GM20431 (cell line): ENCODE measurements around the gene MXD1.

ENCODE experiments used
- in situ Hi-C: fragments of 300-500 bp; cut with MseI, MboI; formaldehyde crosslinking; loops from one replicate; pipeline ENCODE4 v1.15.0; 2020; ENCODE audit warnings: low sequenced_read_pairs; ENCODE audit not compliant: unreplicated experiment

Gene MXD1

GRCh38 chr2:69972822-69973221 lies 57.9 kb downstream of the MXD1 start:
- in situ Hi-C loops: no loop called here

GRCh38 chr2:69973335-69973735 lies 58.4 kb downstream of the MXD1 start:
- in situ Hi-C loops: no loop called here

- in situ Hi-C loops: no loop called here
Measured at GRCh38 chr2:69975136-69975852, 60.4 kb downstream of the MXD1 start.

DNA sequence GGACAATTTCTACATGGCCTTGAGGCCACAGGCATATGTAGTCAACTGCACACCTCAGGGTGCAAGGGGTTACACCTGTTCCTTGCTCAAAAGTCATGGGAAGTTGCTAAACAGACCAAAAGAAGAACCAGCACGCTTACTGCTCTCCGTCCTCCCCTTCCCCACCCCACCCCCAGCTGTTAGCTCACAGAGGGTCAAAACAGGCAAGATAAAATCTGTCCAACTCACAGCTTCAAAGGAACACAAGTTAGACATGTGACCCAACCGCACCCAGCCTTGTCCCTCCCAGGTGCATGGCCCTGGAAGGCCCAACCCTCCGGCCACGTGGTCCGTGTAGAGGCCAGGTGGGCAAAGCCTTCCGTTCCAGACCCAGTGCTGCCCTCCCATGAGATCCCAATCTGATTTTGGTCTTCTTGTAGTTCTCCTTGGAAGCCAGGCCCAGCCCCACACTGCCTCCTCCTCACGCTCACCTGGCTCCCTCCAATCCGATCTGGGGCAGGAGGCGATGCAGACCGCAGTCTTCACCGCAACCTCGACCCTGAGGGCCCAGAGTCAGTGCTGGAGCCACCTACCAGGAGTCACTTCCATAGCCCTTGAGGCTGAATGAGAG lies 61.0 kb downstream of the MXD1 start:
- in situ Hi-C loops: no loop called here

DNA sequence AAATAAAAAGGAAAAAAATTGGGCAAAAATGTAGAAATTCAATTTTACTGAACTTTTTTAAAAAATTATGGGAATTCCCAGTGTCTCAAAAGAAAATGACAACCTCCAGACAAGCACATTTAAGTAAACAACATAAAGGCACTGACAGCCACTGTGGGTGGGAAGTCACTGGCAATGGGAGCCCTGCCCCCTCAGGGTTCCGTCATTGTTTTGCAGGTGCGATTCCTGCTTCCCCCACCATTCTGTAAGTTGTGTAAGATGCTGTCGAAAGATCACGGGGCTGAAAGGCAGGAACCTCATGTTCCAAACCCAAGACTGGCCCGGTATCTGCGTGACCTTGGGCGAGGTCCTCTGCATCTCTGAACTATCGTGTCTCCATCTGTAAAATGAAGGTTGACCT lies 62.3 kb downstream of the MXD1 start:
- in situ Hi-C loops: no loop called here

GRCh38 chr2:69977906-69978482 lies 63.1 kb downstream of the MXD1 start:
- in situ Hi-C loops: no loop called here

DNA sequence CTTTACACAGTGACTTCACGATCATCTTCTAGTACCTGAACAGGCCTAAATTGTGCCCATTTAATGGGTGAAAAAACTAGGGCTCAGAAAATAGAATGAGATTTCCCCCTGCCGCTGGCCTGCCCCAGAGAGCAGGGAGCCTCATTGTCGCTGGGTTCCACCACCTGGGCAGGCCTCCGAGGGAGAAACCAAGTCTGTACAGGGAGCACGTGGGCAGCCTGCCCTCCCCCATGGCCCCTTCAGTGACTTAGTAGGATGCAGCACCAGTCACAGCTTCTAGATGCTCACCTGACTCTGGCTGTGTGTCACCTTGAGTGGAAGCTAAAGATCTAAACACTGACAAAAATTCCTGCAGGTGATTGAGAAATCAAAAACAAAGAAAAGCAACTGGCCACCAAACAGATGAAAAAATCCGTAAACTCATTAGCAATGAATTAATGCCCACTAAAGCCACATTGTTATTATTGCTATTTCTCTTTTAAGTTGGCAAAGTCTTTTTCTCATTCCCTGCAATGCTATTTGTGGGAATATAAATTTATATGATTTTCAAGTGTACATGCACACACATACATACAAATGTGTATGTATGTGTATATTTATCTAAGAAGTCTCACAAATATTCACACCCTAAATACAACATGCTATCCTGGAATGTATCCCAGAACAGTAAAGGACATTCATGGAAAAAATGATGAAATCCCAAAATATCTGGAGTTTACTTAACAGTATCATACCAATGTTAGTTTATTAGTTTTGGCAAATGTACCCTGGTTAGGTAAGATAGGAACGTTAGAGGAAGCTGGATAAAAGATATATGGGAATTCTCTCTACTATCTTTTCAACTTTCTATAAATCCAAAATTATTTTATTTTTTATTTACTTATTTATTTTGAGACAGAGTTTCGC lies 65.2 kb downstream of the MXD1 start:
- in situ Hi-C loops: no loop called here

GRCh38 chr2:69983392-69983966 lies 68.6 kb downstream of the MXD1 start:
- in situ Hi-C loops: no loop called here

- in situ Hi-C loops: no loop called here
Measured at GRCh38 chr2:69985216-69985615, 70.3 kb downstream of the MXD1 start.

DNA sequence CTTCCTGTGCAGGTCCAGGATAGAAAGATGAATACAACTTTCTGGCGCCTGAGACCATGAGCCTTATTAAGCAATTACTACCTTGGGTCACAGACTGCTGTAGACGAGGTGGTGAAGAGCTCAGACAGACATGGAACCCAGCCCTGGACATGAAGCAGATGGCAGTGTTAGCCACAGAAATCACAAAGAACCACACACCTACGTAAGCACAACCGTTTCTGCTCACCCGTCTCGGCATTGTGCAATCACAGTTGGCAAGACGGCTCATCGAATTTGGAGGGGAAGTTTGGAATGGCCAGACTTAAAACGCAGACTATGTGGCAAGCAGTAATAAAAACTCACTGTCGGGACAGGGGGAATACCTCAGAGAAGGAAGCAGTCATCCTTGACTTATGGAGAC lies 70.8 kb downstream of the MXD1 start:
- in situ Hi-C loops: no loop called here

- in situ Hi-C loops: no loop called here
Measured at GRCh38 chr2:69986691-69987090, 71.8 kb downstream of the MXD1 start.

DNA sequence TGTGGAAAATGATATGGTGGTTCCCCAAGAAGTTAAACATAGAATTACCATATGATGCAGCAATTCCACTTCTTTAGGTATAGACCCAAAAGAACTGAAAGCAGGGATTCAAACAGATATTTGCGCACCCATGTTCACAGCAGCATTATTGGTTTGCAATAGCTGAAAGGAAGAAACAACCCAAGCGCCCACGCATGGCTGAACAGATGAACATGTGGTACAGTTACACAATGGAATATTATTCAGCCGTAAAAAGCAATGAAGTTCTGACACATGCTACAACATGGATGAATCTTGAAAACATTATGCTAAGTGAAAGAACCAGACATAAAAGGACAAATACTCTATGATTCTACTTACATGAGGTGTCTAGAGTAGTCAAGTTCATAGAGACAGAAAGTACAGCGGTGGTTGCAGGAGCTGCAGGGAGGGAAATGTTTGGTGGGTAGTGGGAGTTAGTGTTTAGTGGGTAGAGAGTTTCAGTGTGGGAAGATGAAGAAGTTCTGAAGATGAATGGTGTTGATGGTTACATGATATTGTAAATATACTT lies 73.3 kb downstream of the MXD1 start:
- in situ Hi-C loops: no loop called here

DNA sequence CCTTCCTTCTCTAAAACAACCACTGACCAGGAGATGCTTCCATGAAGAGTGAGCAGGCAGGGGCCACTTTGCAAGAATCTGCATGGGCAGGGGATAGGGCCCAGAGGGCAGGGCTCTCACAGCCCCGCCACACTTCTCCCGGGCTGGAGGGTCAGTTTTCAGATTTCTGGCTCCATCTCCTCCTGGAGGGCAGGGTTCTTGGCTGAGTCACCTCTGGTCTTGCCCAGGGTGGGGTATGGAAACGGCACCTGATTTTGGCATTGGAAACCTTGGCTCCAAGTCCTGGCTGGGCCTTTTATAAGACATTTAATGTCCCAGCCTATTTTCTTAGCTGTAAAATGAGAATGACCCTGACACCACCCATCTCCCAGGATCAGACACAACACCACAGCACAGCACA lies 74.1 kb downstream of the MXD1 start:
- in situ Hi-C loops: no loop called here

DNA sequence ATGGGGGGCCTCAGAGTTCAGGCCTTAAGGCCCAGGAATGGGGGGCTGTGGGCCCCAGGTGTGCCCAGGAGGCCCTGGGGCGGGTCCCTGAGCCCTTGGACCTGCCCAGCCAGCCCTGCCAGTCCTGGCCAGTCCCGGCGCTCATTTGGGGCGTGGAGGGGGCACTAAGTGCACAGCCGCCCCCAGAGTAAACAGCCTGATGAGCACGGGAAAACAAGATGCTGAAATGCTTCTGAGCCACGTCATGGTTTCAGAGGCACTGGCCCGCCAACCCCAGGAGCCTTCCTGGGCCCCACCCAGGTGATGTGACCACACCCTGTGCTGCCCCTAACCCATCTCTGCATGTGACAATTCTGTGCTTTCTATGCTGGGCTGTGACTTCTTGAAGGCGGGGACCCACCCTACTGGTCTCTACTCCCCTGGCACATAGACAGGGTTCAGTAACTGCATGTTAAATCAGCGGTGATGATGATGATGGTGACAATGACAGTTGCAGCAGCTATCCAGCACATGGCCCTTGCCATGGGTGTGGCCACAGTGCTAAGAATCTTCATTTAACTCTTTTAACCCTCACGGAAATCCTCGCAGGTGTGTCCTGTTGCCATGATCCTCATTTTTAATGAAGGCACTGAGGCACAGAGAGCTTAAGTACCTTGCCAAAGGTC lies 74.7 kb downstream of the MXD1 start:
- in situ Hi-C loops: no loop called here
